GM18511 (cell line): ENCODE measurements around the gene DSEL.

Source experiments
- ATAC-seq: cut with Tn5 transposase; IDR thresholded peaks from one replicate; pipeline ENCODE4 v1.9.1; 2021; ENCODE audit warnings: mild to moderate bottlenecking, moderate library complexity; ENCODE audit not compliant: unreplicated experiment

Gene DSEL

DNA sequence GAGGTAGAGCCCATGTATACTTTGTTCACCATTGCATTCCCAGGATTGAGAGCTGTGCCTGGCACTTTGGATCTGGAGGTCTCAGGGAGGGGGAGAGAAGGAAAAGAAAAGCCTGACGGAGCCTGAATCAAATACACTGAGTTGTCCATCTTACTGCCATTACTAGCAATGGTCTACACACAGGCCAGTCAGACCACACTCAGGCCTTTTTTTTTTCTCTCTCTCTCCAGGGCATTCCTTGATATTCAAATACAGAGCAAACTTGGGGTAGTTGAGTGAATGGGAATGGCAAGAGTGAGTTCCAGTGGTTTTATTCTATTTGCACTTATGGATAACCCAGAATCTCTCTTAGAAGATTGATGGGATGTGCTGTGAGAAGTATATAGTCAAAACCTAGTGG lies 11.8 kb downstream of the DSEL start:
- no peak for ATAC-seq

- ATAC-seq: no peak
Observed at GRCh38 chr18:67500522-67501205, 15.9 kb downstream of the DSEL start.

GRCh38 chr18:67496469-67496868 lies 20.1 kb downstream of the DSEL start:
- ATAC-seq: no peak

- no peak for ATAC-seq
Observed at GRCh38 chr18:67486534-67486933, 30.0 kb downstream of the DSEL start.

DNA sequence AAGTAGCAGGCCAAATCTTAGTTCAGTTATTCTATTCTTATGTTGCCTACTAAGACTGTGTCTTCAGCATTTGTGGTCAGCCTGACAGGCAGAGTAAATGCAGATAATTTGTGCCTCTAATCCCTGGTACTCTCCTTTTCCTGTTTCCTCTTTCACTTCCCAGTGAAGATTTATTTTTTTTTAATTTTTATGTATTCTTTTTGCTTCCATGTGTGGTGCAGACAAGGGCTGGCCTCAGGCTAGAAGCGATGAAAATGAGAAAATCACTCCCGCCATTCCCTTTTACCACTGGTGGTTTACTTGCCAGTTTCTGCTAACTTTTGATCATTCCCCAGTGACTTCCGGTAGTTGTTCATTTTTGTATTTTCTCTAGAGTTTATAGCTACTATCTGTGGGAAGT lies 30.9 kb downstream of the DSEL start:
- ATAC-seq: no peak

- no peak for ATAC-seq
Observed at GRCh38 chr18:67484458-67484857, 32.1 kb downstream of the DSEL start.

- ATAC-seq: no peak
Observed at GRCh38 chr18:67483952-67484351, 32.6 kb downstream of the DSEL start.

GRCh38 chr18:67483237-67483636 lies 33.3 kb downstream of the DSEL start:
- ATAC-seq: no peak

GRCh38 chr18:67478249-67478648 lies 38.3 kb downstream of the DSEL start:
- ATAC-seq: no peak

DNA sequence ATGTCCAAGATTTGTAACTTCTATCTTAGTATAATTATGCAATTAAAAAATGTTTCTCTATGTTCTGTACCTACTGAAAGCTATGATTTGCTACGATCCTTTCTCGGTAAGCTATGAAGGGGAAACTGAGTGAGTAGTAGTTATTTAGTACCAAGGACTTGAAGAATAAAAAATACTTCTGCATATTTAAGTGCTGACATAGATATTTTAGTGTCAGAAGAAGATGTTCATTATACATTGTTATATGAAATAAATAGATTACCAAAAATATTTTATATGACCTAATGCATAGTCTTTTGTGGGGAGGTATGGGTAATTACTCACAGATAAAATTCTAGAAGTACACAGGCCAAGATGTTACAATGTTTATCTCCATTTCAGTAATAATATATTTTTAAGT lies 39.0 kb downstream of the DSEL start:
- ATAC-seq: no peak

GRCh38 chr18:67476585-67476984 lies 39.9 kb downstream of the DSEL start:
- ATAC-seq: no peak

GRCh38 chr18:67475673-67476072 lies 40.8 kb downstream of the DSEL start:
- ATAC-seq: no peak

- no peak for ATAC-seq
Observed at GRCh38 chr18:67468038-67468437, 48.5 kb downstream of the DSEL start.

DNA sequence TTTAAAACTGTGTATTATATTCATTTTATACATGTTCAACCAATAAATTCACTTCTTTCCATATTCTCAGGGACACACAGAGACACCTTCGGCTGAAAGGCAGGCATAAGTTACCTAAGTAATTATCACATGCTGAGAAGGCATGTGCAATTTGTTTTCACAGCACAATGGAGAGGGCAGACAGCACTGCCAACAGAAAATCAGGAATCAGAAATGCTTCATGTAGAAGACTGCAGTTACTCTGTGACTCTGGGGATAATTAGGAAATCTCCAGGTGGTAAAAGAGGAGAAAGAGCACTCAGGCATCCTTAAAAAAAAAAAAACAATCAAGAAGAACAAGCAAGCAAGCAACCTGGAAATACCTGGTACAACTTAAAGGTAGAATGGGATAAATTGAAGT lies 49.3 kb downstream of the DSEL start:
- ATAC-seq: no peak

- no peak for ATAC-seq
Observed at GRCh38 chr18:67464499-67464898, 52.0 kb downstream of the DSEL start.

DNA sequence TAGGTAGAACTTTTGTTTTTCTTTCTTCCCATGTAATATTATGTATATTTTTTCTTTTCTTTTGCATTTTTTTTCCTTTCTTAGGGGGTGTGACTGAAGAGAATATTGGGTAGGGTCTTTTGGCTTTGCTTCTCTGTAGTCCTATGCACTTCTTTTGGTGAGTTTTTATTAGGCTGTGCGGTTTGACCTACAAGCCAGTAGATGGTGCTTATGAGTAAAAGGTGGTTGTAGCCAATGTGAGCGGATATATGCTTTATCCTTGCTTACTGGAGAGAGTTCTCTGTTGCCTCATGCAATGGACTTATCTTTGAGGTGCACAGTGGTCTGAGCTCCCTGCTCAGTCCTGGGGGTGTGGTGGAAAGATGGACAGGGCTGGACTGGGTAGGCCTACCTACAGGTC lies 52.7 kb downstream of the DSEL start:
- ATAC-seq: no peak

DNA sequence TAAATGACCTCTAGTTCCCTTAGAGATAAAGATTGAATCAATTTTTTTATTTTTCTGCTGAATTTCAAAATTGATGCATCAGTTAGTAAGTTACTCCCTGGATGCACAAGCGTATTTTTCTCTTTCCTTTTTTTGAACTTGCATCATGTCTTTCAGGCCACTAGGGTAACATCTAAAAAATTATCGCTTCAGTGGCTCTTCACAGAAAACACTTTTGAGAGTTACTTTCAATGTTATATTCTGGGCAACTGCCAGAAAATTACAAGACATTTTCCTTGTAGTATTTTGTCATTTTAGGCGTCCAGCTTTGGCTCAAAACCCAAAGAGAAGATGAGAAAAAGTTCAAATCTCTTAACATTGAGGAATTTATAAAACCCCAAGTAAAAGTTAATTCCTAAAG lies 59.8 kb downstream of the DSEL start:
- ATAC-seq: no peak
